GM19025 (cell line): ENCODE data around the gene CTNNA3.

Source experiments
- ATAC-seq: cut with Tn5 transposase; IDR thresholded peaks from one replicate; pipeline ENCODE4 v1.9.1; 2021; ENCODE audit warnings: mild to moderate bottlenecking, low read depth, moderate library complexity; ENCODE audit not compliant: unreplicated experiment

The CTNNA3 gene

GRCh38 chr10:65945061-65945460, 1750.9 kb downstream of the CTNNA3 start:
- ATAC-seq, result no peak

DNA sequence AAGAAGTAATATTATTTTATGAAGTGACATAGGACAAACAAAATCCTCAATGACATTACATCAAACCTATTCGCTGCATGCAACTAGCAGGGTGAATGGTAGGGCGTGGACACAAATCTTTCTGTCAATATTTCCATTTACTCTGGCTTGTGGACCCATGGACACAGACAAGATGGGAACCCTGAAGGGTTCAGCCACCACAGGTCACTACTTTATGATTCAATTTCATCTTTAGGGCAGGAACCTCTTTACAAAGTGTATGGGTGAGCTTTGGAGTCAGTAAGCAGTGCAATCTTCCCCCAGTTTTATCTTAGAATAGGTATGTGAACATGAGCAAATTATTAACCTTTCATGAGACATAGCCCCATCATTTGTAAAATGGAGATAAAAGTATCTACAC, 1752.5 kb downstream of the CTNNA3 start:
- ATAC-seq, result no peak

- no peak for ATAC-seq
These were observed 1755.0 kb downstream of the CTNNA3 start for GRCh38 chr10:65940816-65941662.

DNA sequence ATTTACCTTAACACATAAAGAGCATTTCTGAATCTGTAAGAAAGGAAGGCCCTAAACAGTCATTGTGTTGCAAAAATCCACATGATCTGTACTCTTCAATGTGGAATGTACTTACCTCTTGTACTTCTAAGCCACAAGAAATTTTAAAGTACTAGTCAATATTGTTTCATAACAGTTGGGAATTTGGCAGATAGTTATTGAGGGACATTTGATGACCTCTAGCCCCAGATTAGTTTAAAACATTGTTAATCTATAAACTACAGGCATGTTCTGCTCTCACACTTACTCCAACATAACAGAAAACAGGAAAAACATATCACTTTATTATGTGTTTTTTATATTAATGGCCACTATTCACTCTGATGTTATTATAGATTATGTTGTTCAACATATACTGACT, 1755.9 kb downstream of the CTNNA3 start:
- ATAC-seq, result no peak

DNA sequence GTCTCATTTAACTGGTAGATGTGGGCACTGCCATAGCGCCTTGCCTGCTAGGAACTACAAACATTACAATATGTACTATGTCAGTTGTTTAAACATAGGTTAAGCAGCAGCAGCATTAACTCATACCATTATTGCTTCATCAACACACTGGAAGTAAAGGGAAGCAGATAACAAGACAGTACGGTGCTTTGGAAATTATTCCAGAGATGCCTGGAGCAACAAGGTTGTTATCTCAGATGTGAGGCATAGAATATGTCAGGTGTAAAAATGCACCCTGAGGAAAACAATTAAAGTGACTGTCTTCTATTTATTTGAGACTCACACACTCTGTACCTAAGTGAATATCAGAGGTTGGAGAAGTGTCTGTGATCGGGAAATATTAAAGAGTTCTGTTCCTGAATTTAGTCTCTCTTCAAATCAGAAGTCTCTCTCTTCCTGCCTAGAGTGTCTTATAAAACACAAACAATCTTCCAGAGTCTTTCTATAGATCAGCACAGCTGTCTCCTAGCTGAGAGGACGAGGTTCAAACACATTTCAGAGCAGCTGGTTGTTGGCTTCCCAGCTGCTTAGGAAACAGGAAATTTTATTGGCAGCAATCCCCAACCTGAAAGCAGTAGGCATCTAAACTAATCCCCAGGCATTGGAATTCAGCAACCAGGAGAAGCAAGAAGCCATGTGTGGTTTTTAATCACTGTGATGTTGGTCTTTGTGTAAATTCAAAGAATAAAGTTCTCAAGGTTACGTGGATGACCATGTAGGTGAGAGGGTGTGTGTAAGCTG, 1764.5 kb downstream of the CTNNA3 start:
- ATAC-seq, result no peak

DNA sequence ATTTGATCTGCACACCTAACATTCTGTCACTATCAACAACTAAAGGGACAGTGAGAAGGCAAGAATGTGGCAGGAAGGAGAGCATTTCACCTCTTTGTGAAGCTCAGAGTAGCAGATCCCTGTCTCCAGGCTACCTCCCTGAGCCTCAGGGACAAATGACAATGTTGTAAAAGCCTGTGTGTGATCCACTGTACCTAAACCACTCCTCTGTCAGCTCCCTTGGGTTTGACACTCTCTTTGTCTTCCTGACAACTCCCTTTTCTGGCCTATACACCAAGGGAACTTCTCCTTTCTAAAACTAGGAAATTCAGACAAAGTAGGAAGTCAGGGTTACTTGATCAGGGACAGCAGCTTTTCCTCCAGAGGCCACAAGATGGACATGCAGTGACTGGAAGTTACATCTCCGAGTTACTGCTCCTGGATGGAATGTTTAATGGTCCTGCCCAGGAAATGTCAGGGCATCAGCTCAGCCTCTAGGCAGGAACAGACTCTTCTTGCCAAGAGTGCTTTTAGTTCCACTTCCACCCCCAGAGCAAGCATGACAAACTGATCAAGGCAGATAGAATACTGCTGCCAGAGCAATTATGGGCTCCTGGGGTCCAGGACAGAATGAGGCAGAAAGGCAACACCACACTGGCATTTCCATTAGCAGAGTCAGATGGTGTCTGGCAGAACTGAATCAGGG, 1784.7 kb downstream of the CTNNA3 start:
- ATAC-seq, result no peak

- ATAC-seq, result no peak
These were observed 1785.8 kb downstream of the CTNNA3 start for GRCh38 chr10:65910209-65910608.

- ATAC-seq, result no peak
These were observed 1788.7 kb downstream of the CTNNA3 start for GRCh38 chr10:65907199-65907712.

DNA sequence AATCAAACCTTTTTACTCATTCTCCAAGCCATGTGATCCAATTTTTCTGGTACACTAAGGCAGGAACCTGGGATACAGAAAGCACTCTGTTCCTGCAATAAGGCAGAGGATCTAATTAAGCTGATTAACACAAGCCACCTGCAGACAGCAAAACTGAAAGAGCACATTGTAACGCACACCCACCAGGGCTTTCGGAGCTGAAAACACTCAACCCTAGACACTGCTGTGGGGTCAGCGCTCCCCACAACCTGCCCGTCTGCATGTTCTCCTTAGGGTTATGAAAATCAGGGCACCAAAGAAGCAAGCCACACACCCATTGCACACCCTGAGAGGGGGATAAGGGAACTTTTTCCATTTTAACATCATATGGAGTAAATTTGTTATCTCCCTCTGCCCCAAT, 1792.4 kb downstream of the CTNNA3 start:
- ATAC-seq, result no peak

DNA sequence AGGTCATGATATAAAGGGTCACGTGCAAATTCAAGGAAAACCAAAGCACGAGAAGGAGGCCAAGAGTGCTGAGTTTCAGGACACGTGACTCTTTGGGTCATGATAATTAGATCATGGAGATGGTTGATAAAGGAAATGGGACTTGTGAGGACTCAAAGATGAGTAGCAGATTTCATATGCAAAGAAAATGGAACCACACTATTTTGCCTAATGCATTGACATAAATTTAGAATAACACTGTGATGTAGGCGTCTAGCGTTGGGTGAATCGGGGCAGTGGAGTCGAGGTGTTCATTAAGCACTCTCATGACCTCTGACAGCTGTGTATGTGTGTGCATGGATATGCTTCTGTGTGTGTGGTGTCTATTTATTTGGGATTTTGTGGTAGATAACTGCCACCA, 1795.7 kb downstream of the CTNNA3 start:
- ATAC-seq, result no peak

GRCh38 chr10:65898055-65898454, 1797.9 kb downstream of the CTNNA3 start:
- no peak for ATAC-seq

DNA sequence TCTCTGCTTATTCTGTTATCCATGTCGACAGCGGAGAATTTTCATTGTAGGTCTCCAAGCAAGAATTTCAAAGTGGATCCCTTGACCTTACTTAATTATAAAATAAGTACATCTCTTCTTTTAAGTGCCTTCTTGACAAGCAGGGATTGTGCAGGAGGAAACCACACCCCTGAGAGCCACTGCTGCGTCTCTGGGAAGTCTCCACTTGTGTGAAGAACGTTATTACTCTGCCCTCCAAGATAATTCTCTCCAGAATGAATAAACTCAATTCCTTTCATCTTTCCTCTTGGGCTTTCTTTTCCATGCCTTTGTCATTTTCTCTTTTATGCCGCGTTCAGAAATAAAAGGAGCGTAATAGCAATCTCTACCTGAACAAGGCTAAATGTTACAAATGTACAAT, 1801.0 kb downstream of the CTNNA3 start:
- ATAC-seq, result no peak

DNA sequence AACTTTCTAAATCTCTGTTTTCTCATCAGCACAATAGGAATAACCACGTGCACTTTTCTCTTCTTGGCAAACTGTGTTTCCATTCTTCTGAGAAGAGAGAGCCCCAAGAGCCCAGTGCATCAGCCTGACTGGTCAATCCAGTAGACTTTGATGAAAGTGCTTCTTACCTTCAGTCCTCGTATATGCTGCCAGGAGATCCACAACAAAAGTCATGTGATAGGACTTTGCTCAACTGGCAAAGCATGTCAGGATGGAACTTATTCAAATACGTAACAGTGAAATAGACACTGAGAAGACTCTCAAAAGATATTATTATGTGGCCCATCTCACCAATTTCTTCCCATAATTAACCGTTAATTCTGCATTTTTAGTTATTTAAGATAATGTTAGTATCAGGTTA, 1801.6 kb downstream of the CTNNA3 start:
- no peak for ATAC-seq

- ATAC-seq, result no peak
These were observed 1802.3 kb downstream of the CTNNA3 start for GRCh38 chr10:65893676-65894075.

- ATAC-seq, result no peak
These were observed 1803.7 kb downstream of the CTNNA3 start for GRCh38 chr10:65892284-65892683.

DNA sequence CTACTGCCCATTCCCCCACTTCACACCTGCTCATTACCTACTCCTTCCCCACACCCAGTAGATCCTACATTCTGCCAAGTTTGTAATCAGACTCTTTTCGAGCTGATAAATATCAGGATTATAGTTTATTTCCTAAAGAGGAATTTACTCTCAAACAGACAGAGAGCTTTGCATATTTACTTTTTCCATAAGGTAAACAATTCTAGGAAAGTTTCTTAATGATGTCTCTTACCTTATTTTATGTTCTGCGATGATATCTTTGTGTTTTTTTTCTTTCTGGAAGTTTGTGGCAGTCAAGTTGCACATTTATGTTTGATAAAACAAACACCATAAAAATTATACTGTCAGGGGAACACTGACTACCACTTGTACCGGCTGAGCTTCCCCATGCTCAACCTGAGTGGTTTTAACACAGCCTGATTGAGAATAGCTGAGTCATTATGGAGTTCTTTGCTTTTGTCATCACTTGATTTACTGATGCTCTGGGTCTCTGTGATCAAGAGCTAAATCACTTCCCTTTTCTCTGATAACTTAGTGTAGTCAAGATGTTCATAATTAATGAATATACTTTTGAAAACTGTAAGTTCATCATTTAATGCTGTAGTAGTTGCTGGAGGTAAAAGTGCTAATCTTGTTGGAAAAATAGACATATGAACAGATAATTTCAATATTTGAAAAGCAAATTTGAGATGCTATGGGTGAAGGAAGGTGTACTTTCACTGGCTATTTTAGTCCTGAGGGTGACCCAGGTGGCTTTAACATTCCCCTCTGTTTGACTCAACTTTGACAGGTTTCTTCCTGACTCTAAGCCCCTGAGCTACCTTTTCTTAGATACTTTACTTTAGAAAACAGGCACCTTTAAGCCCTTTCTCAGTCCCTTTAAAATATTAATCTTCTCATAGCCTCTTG, 1804.7 kb downstream of the CTNNA3 start:
- no peak for ATAC-seq

- no peak for ATAC-seq
These were observed 1831.5 kb downstream of the CTNNA3 start for GRCh38 chr10:65864529-65864928.

DNA sequence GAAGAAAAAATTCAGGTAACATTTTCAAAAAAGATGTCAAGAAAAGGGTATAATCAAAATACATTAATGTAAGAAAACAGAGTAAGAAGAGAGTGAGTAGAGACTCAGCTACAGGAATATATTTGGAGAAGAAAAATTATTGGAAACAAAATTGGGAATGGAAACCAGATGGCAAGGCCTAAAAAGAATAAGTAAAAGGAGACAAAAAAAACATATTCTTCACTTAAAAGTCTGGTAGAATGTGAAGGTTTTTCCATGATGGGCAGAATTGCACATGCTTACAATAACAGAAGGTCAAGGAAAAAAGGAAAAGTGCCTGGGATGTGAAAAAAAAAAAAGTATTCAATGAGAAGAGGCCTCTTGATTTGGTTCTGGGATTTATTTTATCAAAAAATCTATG, 1832.0 kb downstream of the CTNNA3 start:
- ATAC-seq, result no peak
